BLaER1 (cell line): ENCODE data around the gene UQCR10.

Experiments
- H3K27ac ChIP-seq: shearing (Covaris generic); formaldehyde crosslinking; 2 replicates; pipeline ENCODE4 v1.8.1; 2022
- H3K27me3 ChIP-seq: shearing (Covaris generic); formaldehyde crosslinking; 2 replicates; pipeline ENCODE4 v1.8.1; 2022
- H3K36me3 ChIP-seq: shearing (Covaris generic); formaldehyde crosslinking; 2 replicates; pipeline ENCODE4 v1.8.1; 2022
- H3K4me1 ChIP-seq: shearing (Covaris generic); formaldehyde crosslinking; 2 replicates; pipeline ENCODE4 v1.8.1; 2022
- H3K4me2 ChIP-seq: shearing (Covaris generic); formaldehyde crosslinking; 2 replicates; pipeline ENCODE4 v1.8.1; 2022
- H3K4me3 ChIP-seq: shearing (Covaris generic); formaldehyde crosslinking; 2 replicates; pipeline ENCODE4 v1.8.1; 2022
- H3K9ac ChIP-seq: shearing (Covaris generic); formaldehyde crosslinking; 2 replicates; pipeline ENCODE4 v1.8.1; 2022
- H3K9me3 ChIP-seq: shearing (Covaris generic); formaldehyde crosslinking; 2 replicates; pipeline ENCODE4 v1.8.1; 2022
- H4K20me1 ChIP-seq: shearing (Covaris generic); formaldehyde crosslinking; 2 replicates; pipeline ENCODE4 v1.8.1; 2022
- Cebpa-rat ChIP-seq: shearing (Covaris generic); IDR thresholded peaks from 2 replicates; pipeline ENCODE4 v1.8.1; 2022

Gene UQCR10

GRCh38 chr22:29804985-29805384 lies 37.8 kb downstream of the UQCR10 start:
- Histone ChIP-seq H3K4me3 (no peak overlapping the region), H3K4me2 (no peak overlapping the region), H4K20me1 (no peaks in the 10 kb centered on the region), H3K4me1 (peaks cover 13% of the 10 kb centered on the region), H3K9me3 (no peaks in the 10 kb centered on the region), H3K9ac (no peak overlapping the region), H3K27ac (no peak overlapping the region), H3K27me3 (no peaks in the 10 kb centered on the region), H3K36me3 (peaks cover 98% of the 10 kb centered on the region)
- no peak for TF ChIP-seq Cebpa-rat

DNA sequence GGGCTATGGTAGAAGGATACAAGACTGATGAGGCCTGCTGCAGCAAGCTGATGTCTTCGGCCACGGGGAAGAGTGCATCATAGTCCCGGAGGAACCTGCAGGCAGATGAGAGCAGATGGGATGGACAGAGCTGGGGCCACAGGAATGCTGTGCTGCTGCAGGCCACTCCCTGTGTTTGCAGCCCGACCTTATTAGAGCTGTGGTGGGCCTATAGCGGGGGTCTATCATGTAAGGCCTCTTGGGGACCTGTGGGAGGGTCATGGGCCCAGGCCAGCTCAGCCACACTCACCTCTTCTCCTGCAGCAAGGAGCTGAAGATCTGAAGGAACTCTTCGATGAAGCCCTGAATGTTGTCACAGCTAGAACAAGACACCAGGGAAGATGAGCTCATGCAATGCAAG lies 39.0 kb downstream of the UQCR10 start:
- Histone ChIP-seq H3K4me3 (no peak overlapping the region), H3K36me3 (peaks cover 98% of the 10 kb centered on the region), H3K9ac (no peak overlapping the region), H4K20me1 (no peaks in the 10 kb centered on the region), H3K4me1 (peaks cover under 1% of the 10 kb centered on the region), H3K4me2 (no peak overlapping the region), H3K9me3 (no peaks in the 10 kb centered on the region), H3K27ac (no peak overlapping the region), H3K27me3 (no peaks in the 10 kb centered on the region)
- no peak for TF ChIP-seq Cebpa-rat

DNA sequence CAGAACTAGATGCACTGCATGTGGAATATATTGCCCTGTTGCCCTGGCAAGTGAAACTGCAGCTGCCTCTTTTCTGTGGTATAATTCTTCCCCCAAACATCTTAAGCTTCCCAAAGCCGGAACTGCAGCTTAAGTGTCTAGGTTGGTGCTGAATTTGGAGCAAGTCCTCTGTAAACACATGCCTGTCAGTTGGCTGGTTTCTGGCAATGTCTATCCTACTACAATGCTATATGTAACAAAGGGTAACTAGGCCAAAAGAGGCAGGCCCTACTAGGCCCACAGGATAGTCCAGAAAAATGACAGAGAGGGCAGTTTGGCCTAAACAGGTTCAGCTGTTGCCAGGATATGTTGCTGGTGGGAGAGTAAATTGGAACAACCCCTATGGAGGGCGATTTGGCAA lies 43.0 kb downstream of the UQCR10 start:
- H3K9ac ChIP-seq = no peak overlapping the region
- H4K20me1 ChIP-seq = no peaks in the 10 kb centered on the region
- H3K27me3 ChIP-seq = no peaks in the 10 kb centered on the region
- H3K4me3 ChIP-seq = no peak overlapping the region
- TF ChIP-seq Cebpa-rat = no peak
- H3K9me3 ChIP-seq = no peaks in the 10 kb centered on the region
- no peak overlapping the region for H3K4me2 ChIP-seq
- no peak overlapping the region for H3K27ac ChIP-seq
- no peaks in the 10 kb centered on the region for H3K4me1 ChIP-seq
- peaks cover 98% of the 10 kb centered on the region for H3K36me3 ChIP-seq

DNA sequence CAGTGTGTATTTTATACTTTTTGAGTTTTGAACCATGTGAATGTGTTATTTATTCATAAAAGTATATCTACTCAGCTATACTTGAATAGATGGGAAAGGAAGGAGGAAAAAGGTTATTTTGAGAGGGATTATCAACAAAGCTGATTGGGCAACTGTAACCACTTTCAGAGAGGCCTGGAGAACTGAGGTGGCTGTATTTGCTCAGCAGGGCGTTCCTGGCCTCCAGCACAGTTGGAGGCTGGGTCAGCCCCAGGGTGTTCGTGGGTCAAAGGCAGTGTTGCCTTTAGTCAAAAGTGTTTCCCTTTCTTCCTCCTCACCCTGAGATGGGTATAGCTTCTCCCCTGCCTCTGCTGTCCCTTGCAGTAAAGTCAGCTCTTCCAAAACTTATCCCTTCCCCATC lies 44.2 kb downstream of the UQCR10 start:
- H3K4me2 ChIP-seq = no peak overlapping the region
- no peak overlapping the region for H3K27ac ChIP-seq
- H3K4me3 ChIP-seq = no peak overlapping the region
- no peaks in the 10 kb centered on the region for H3K4me1 ChIP-seq
- no peaks in the 10 kb centered on the region for H3K9me3 ChIP-seq
- peaks cover 98% of the 10 kb centered on the region for H3K36me3 ChIP-seq
- no peaks in the 10 kb centered on the region for H4K20me1 ChIP-seq
- H3K27me3 ChIP-seq = no peaks in the 10 kb centered on the region
- no peak overlapping the region for H3K9ac ChIP-seq
- no peak for TF ChIP-seq Cebpa-rat

- no peaks in the 10 kb centered on the region for H3K27me3 ChIP-seq
- H3K4me1 ChIP-seq = no peaks in the 10 kb centered on the region
- H3K36me3 ChIP-seq = peaks cover 97% of the 10 kb centered on the region
Observed at GRCh38 chr22:29813126-29813525, 46.0 kb downstream of the UQCR10 start.

GRCh38 chr22:29813563-29813962 lies 46.4 kb downstream of the UQCR10 start:
- no peak for TF ChIP-seq Cebpa-rat
- no peaks in the 10 kb centered on the region for H4K20me1 ChIP-seq
- H3K9me3 ChIP-seq = no peaks in the 10 kb centered on the region
- no peak overlapping the region for H3K9ac ChIP-seq
- H3K27ac ChIP-seq = no peak overlapping the region
- H3K4me1 ChIP-seq = no peaks in the 10 kb centered on the region
- H3K36me3 ChIP-seq = peaks cover 97% of the 10 kb centered on the region
- H3K4me3 ChIP-seq = no peak overlapping the region
- no peaks in the 10 kb centered on the region for H3K27me3 ChIP-seq
- no peak overlapping the region for H3K4me2 ChIP-seq

More at GRCh38 chr22:29813126-29813525, 46.0 kb downstream of the UQCR10 start:
- no peaks in the 10 kb centered on the region for H4K20me1 ChIP-seq
- no peak overlapping the region for H3K27ac ChIP-seq
- H3K9me3 ChIP-seq = no peaks in the 10 kb centered on the region
- TF ChIP-seq Cebpa-rat = no peak
- H3K4me3 ChIP-seq = no peak overlapping the region
- no peak overlapping the region for H3K9ac ChIP-seq
- H3K4me2 ChIP-seq = no peak overlapping the region

DNA sequence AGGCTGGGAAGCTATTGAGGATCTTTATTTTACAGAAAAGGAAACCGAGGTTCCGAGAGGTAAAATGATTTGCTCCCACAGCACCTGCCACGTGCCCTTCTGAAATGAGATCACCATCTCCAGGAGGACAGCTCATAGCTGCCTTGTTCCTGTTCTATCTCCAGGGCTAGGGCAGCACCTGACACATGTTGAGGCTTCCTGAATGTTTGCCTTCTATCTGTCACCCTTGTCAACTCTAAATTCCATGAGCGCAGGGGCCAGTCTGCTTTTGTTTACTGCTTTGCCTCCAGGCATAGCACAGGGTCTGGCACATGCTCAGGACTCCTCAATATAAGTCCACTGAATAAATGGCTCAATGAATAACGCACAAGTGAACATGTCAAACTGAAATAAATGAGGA lies 46.8 kb downstream of the UQCR10 start:
- H3K9ac ChIP-seq = no peak overlapping the region
- H3K9me3 ChIP-seq = no peaks in the 10 kb centered on the region
- H3K36me3 ChIP-seq = peaks cover 98% of the 10 kb centered on the region
- no peak overlapping the region for H3K4me2 ChIP-seq
- no peaks in the 10 kb centered on the region for H4K20me1 ChIP-seq
- no peak overlapping the region for H3K4me3 ChIP-seq
- no peaks in the 10 kb centered on the region for H3K4me1 ChIP-seq
- no peak for TF ChIP-seq Cebpa-rat
- H3K27me3 ChIP-seq = no peaks in the 10 kb centered on the region
- H3K27ac ChIP-seq = no peak overlapping the region

DNA sequence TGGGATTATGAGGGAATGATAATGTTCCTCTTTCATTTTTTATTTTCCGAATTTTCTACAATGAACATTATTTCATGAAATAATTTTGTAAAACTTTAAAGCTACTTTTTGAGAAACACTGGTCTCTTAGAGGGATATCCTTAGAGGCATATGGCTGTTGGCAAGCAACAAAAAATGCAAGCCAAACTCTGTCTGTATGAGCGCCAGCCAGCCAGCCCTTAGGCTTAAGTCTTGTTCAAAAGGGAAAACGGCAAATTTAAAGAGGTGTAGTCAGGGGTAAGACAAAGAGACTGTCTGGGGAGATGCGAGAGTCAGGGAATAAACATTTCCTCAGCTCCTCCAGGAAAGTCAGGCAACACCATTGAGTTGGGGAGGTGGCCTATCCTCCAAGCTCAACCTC lies 48.4 kb downstream of the UQCR10 start:
- Histone ChIP-seq H3K4me2 (no peak overlapping the region), H3K9me3 (no peaks in the 10 kb centered on the region), H3K27me3 (no peaks in the 10 kb centered on the region), H3K9ac (no peak overlapping the region), H3K27ac (no peak overlapping the region), H4K20me1 (no peaks in the 10 kb centered on the region), H3K4me1 (no peaks in the 10 kb centered on the region), H3K36me3 (peaks cover 99% of the 10 kb centered on the region), H3K4me3 (no peak overlapping the region)
- no peak for TF ChIP-seq Cebpa-rat

DNA sequence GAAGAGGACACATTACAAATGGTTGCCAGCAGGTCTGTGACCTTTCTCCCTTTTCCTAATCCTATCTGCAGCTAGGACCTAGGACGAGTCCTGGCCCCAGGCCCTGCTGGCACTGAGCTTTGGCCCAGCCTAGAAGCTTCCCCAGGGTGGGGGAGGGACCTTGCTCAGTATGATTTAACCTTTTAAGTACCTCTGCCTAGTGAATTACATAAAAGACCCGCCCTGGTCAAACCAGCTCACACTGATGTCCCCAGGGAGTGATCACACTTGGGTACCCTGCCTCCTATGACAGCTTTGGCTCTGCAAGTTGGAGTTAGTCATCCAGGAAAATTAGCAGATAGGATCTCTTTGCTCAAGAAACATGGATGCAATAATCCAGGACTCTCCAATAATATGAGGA lies 49.0 kb downstream of the UQCR10 start:
- Histone ChIP-seq H3K27ac (no peak overlapping the region), H3K4me3 (no peak overlapping the region), H3K4me2 (no peak overlapping the region), H3K4me1 (no peaks in the 10 kb centered on the region), H4K20me1 (no peaks in the 10 kb centered on the region), H3K27me3 (no peaks in the 10 kb centered on the region), H3K36me3 (peaks cover 99% of the 10 kb centered on the region), H3K9me3 (no peaks in the 10 kb centered on the region), H3K9ac (no peak overlapping the region)
- TF ChIP-seq Cebpa-rat = no peak

GRCh38 chr22:29816539-29816938 lies 49.4 kb downstream of the UQCR10 start:
- H3K4me1 ChIP-seq = no peaks in the 10 kb centered on the region
- no peaks in the 10 kb centered on the region for H3K9me3 ChIP-seq
- no peak overlapping the region for H3K9ac ChIP-seq
- peaks cover 99% of the 10 kb centered on the region for H3K36me3 ChIP-seq
- H3K4me2 ChIP-seq = no peak overlapping the region
- H4K20me1 ChIP-seq = no peaks in the 10 kb centered on the region
- no peak for TF ChIP-seq Cebpa-rat
- no peaks in the 10 kb centered on the region for H3K27me3 ChIP-seq
- no peak overlapping the region for H3K27ac ChIP-seq
- no peak overlapping the region for H3K4me3 ChIP-seq

DNA sequence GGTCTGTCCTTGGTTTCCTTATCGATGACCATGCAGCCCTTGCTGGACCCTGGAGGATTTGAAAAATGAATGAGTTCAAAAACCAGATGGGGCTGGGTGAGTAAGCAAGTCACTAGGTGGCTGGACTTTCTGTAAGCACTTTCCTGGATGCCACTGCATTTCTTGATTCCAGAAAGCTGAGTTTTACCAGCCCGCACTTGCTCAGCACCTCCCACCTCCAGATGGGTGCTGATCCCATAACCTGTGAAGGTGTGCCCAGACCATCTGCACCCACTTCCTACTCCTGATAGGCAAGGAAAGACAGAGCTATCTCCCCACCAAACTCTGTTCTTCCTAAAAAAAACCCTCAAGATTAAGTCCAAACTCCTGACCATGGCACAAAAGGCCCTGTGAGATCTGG lies 49.8 kb downstream of the UQCR10 start:
- Histone ChIP-seq H3K27me3 (no peaks in the 10 kb centered on the region), H3K9me3 (no peaks in the 10 kb centered on the region), H3K4me2 (no peak overlapping the region), H3K36me3 (peaks cover 99% of the 10 kb centered on the region), H3K9ac (no peak overlapping the region), H3K4me1 (no peaks in the 10 kb centered on the region), H3K27ac (no peak overlapping the region), H4K20me1 (no peaks in the 10 kb centered on the region), H3K4me3 (no peak overlapping the region)
- TF ChIP-seq Cebpa-rat = no peak
